Neuronal stem cell (in vitro differentiated cells): ENCODE measurements around the gene TARBP2.

Experiments
- DNase-seq: peaks from one replicate; pipeline ENCODE4 v3.0.0-alpha.2; 2013; ENCODE audit warnings: low spot score
- H2AFZ ChIP-seq: one replicate; pipeline ENCODE4 v1.6.1; 2013; ENCODE audit warnings: mild to moderate bottlenecking, low read length, inconsistent platforms
- H2AK5ac ChIP-seq: 2 replicates; pipeline ENCODE4 v1.6.1; 2013; ENCODE audit warnings: low read depth, mild to moderate bottlenecking, inconsistent platforms, low read length, moderate library complexity, mixed read lengths
- H2BK120ac ChIP-seq: 2 replicates; pipeline ENCODE4 v1.6.1; 2013; ENCODE audit warnings: low read depth, mild to moderate bottlenecking, inconsistent platforms, low read length, moderate library complexity, mixed read lengths
- H2BK12ac ChIP-seq: one replicate; pipeline ENCODE4 v1.6.1; 2013; ENCODE audit warnings: low read length, inconsistent platforms
- H2BK15ac ChIP-seq: 2 replicates; pipeline ENCODE4 v1.6.1; 2013; ENCODE audit warnings: mild to moderate bottlenecking, low read length, inconsistent platforms, mixed read lengths
- H2BK5ac ChIP-seq: one replicate; pipeline ENCODE4 v1.6.1; 2013; ENCODE audit warnings: inconsistent platforms, mild to moderate bottlenecking, low read length, moderate library complexity
- H3K14ac ChIP-seq: one replicate; pipeline ENCODE4 v1.6.1; 2013; ENCODE audit warnings: low read length, inconsistent platforms
- H3K18ac ChIP-seq: 2 replicates; pipeline ENCODE4 v1.6.1; 2013; ENCODE audit warnings: low read length, inconsistent platforms
- H3K23ac ChIP-seq: 2 replicates; pipeline ENCODE4 v1.6.1; 2013; ENCODE audit warnings: low read depth, mild to moderate bottlenecking, mixed read lengths, low read length, inconsistent platforms; ENCODE audit not compliant: poor library complexity
- H3K27ac ChIP-seq: replicated peaks from 3 replicates; pipeline ENCODE4 v1.5.1; 2013; ENCODE audit warnings: low read length, inconsistent platforms
- H3K27me3 ChIP-seq, 3 experiments: 2 replicates each; pipeline ENCODE4 v1.6.1; 2013; ENCODE audit warnings: low read length in 3 of 3, mild to moderate bottlenecking in 2 of 3, inconsistent platforms in 1 of 3, low read depth in 1 of 3, mixed read lengths in 1 of 3, moderate library complexity in 1 of 3; ENCODE audit not compliant: control insufficient read depth in 3 of 3, insufficient read depth in 3 of 3
- H3K36me3 ChIP-seq, 2 donors: replicated peaks in 1 of 2; 2 replicates each; pipeline ENCODE4 v1.6.1; 2013; ENCODE audit warnings: low read length in 2 of 2; ENCODE audit not compliant: control insufficient read depth in 2 of 2, insufficient read depth in 2 of 2
- H3K4ac ChIP-seq: 2 replicates; pipeline ENCODE4 v1.6.1; 2013; ENCODE audit warnings: inconsistent platforms, mild to moderate bottlenecking, low read length, moderate library complexity
- H3K4me1 ChIP-seq, 2 donors: 1 replicate in 1 of 2; 2 replicates in 1 of 2; pipeline ENCODE4 v1.6.1; 2013; ENCODE audit warnings: low read length in 2 of 2, low read depth in 1 of 2; ENCODE audit not compliant: control insufficient read depth in 2 of 2, insufficient read depth in 1 of 2
- H3K4me2 ChIP-seq: one replicate; pipeline ENCODE4 v1.6.1; 2013; ENCODE audit warnings: mild to moderate bottlenecking, low read length, inconsistent platforms; ENCODE audit not compliant: insufficient read depth, poor library complexity, severe bottlenecking
- H3K4me3 ChIP-seq, 2 donors: 2 replicates each; pipeline ENCODE4 v1.5.1; 2013; ENCODE audit warnings: low read length in 2 of 2, mild to moderate bottlenecking in 2 of 2, inconsistent platforms in 1 of 2, moderate library complexity in 1 of 2
- H3K79me1 ChIP-seq: one replicate; pipeline ENCODE4 v1.6.1; 2013; ENCODE audit warnings: low read depth, mild to moderate bottlenecking, inconsistent platforms, low read length, moderate library complexity
- H3K9ac ChIP-seq: one replicate; pipeline ENCODE4 v1.6.1; 2013; ENCODE audit warnings: mild to moderate bottlenecking, low read depth, low read length, inconsistent platforms; ENCODE audit not compliant: poor library complexity
- H3K9me3 ChIP-seq, 2 donors: replicated peaks in 1 of 2; 2 replicates each; pipeline versions ENCODE3 to v1.6.1; 2013; ENCODE audit warnings: low read length in 2 of 2, mild to moderate bottlenecking in 2 of 2, inconsistent platforms in 1 of 2, low read depth in 1 of 2, mixed read lengths in 1 of 2, moderate library complexity in 1 of 2; ENCODE audit not compliant: control insufficient read depth in 2 of 2, insufficient read depth in 1 of 2
- H4K8ac ChIP-seq: one replicate; pipeline ENCODE4 v1.6.1; 2013; ENCODE audit warnings: low read depth, mild to moderate bottlenecking, inconsistent platforms, low read length, moderate library complexity
- H4K91ac ChIP-seq: one replicate; pipeline ENCODE4 v1.6.1; 2013; ENCODE audit warnings: low read length, low read depth, mild to moderate bottlenecking, inconsistent platforms; ENCODE audit not compliant: poor library complexity
- WGBS, 2 donors: extraction: QIAGEN DNeasy Blood & Tissue Kit; methylation state at CpG; one replicate each; pipeline ENCODE4 v1.1.7; 2013; ENCODE audit warnings: missing lambda C conversion rate in 2 of 2, mixed read lengths in 1 of 2; ENCODE audit not compliant: insufficient read length in 2 of 2, insufficient replicate concordance in 1 of 2; ENCODE audit errors: extremely low coverage in 2 of 2; 5-methylcytosine and 5-hydroxymethylcytosine counted together

TARBP2 gene

DNA sequence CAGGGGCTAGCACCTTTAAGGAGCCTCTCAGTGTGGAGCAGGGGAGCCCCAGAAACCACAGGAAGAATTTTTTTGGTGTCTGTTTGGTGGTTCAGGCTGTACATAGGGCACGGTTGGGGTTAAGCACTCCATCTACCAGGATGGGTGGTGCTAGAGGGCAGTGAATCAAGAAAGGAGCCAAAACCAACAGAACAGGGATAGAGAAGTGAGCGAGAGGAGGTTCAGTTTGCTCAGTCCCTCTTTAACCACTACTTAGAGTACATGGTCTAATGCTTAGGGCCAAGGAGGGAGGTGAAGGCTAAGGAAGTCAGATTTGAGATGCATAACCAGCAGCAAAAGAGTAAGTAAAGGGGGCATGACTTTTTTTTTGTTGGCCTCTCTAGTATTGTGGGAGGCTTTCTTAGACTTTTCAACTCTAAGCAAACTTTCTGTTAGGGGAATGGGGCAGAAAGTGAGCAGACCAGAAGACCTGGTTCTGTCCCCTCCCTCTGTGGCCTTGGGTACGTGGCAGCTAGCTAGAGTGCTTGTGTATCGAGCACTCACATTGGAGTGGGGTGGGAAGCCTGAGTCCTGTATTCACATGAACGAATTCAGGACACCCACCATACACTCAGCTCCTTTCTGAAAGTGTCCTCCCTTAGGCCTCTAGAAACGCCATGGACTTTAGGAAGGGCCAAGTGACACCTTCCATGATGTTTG, 12.8 kb downstream of the TARBP2 start:
- Histone ChIP-seq H2BK12ac (no peak overlapping the region), H3K27ac (no peak overlapping the region), H3K9ac (no peak overlapping the region), H3K23ac (no peak overlapping the region), H2BK15ac (no peak overlapping the region), H3K4ac (no peak overlapping the region), H4K91ac (no peak overlapping the region), H4K8ac (no peak overlapping the region), H3K36me3 (peaks cover 30 to 77% of the 10 kb centered on the region in 2 donors), H3K18ac (no peak overlapping the region), H3K9me3 (no peaks in the 10 kb centered on the region), H3K4me2 (no peak overlapping the region), H2BK5ac (no peak overlapping the region), H3K27me3 (no peaks in the 10 kb centered on the region), H3K14ac (no peak overlapping the region), H3K79me1 (no peaks in the 10 kb centered on the region), H2BK120ac (no peak overlapping the region), H3K4me1 (no peaks in the 10 kb centered on the region), H2AK5ac (no peak overlapping the region), H3K4me3 (no peak overlapping the region), H2AFZ (no peak overlapping the region)
- whole genome bisulfite sequencing, 2 donors, result no CpG with 5 or more reads among the region's 6 CpGs
- no peak for DNase-seq

DNA sequence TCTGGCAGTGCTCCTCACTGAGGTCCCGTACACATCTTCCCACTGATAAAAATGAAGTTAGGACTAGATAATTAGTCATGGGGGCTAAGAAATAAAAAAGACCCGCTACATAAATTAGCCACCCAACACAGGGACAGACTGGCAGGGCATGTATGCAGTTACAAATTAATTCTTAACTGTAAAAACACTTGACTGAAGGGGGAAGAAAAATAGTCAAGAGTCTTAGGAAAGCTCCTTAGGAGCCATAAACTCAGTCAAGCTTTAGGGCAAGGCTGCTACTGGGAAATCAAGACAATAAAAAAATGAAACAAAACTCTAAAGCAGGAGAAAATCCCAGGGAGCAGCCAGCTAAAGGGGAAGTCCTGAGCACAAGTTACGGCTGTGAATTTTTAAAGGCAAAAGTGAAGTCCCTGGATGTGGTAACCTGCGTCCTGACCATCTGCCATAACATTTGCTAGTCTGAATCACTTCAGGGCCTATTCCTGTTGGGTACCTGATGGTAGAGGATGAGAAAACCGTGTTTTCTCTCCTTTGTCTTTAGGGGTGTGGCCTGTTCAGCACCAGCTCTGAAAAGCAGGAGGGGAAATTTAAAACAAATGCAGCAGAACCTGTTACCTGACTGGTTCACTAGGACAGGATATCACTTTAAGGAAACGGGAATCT, 13.7 kb downstream of the TARBP2 start:
- no peak overlapping the region for H2BK120ac ChIP-seq
- no peak overlapping the region for H2AK5ac ChIP-seq
- DNase-seq, result no peak
- H3K4me1 ChIP-seq, result no peaks in the 10 kb centered on the region
- no peak overlapping the region for H3K27ac ChIP-seq
- no CpG with 5 or more reads among the region's 6 CpGs for whole genome bisulfite sequencing, 2 donors
- H2AFZ ChIP-seq, result no peak overlapping the region
- no peak overlapping the region for H3K18ac ChIP-seq
- H3K4ac ChIP-seq, result no peak overlapping the region
- no peak overlapping the region for H3K4me2 ChIP-seq
- H2BK15ac ChIP-seq, result no peak overlapping the region
- no peaks in the 10 kb centered on the region for H3K27me3 ChIP-seq
- H3K14ac ChIP-seq, result no peak overlapping the region
- H3K4me3 ChIP-seq, result no peak overlapping the region
- no peak overlapping the region for H3K9ac ChIP-seq
- H2BK5ac ChIP-seq, result no peak overlapping the region
- H3K36me3 ChIP-seq, result peaks cover 30 to 86% of the 10 kb centered on the region in 2 donors
- H3K23ac ChIP-seq, result no peak overlapping the region
- no peaks in the 10 kb centered on the region for H3K79me1 ChIP-seq
- no peaks in the 10 kb centered on the region for H3K9me3 ChIP-seq
- H2BK12ac ChIP-seq, result no peak overlapping the region
- no peak overlapping the region for H4K91ac ChIP-seq
- H4K8ac ChIP-seq, result no peak overlapping the region

DNA sequence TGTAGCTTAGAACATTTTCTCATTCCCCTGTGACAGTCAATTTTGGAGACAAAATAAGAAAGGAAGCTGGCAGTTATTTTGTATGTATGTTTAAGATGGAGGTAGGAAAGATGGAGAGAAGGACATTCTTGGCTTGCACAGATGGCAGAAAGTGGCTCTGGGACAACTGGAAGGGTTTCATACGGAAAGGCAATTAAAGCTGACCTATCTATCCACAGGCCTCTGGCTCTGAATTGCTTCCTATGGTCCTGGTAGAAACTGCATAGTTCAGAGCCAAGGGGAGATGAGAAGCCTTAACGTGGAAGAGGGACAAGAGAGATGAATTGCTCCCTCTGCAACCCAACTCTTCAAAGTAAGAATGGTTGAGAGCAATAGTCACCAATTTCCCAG, 14.2 kb downstream of the TARBP2 start:
- Histone ChIP-seq H3K4me2 (no peak overlapping the region), H3K36me3 (peaks cover 31 to 89% of the 10 kb centered on the region in 2 donors)

DNA sequence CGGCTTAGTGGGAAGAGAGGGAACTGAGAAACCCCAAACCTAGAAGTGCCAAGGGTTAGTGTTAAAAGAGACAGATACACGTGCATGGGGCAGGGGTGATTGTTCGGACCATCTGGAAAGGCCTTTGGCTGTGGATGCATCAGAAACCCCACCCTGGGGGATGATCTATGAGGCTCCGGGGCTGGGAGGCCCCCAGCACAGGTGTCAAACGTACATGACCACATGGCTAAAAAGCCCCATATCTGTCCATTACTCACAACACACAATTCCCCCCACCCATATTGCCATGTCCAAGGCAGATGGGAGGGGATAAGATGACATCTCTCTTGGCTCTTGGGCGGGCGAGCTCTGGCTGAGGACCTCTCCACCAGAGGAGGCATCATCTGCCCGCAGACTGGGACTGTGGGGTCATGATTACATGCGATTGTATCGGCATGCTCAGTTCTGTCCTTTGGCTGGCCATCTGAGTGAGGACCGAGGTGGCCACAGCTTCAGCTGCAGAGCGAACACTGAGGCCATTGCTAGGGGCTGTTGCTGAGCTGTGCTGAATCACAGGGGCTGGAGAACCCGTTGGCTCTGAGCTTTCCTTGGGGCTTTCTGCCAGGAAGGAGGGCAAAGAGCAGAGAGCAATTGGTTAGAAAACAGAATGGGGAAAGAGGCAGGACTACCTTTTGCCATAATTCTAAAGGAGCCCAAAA, 15.8 kb downstream of the TARBP2 start:
- Histone ChIP-seq H3K18ac (no peak overlapping the region), H2BK12ac (no peak overlapping the region), H3K27ac (no peak overlapping the region), H3K9ac (no peak overlapping the region), H3K9me3 (no peaks in the 10 kb centered on the region), H2AFZ (no peak overlapping the region), H3K4me1 (no peaks in the 10 kb centered on the region), H2AK5ac (no peak overlapping the region), H2BK120ac (no peak overlapping the region), H4K91ac (no peak overlapping the region), H3K36me3 (peaks cover 31 to 92% of the 10 kb centered on the region in 2 donors), H3K14ac (no peak overlapping the region), H2BK15ac (no peak overlapping the region), H3K79me1 (no peaks in the 10 kb centered on the region), H3K4me3 (no peak overlapping the region), H2BK5ac (no peak overlapping the region), H3K4ac (no peak overlapping the region), H4K8ac (no peak overlapping the region), H3K4me2 (no peak overlapping the region), H3K23ac (no peak overlapping the region), H3K27me3 (no peaks in the 10 kb centered on the region)
- DNase-seq, result no peak
- WGBS, 2 donors, result no CpG with 5 or more reads among the region's 13 CpGs

More for the DNA sequence above, 14.2 kb downstream of the TARBP2 start:
- no peak overlapping the region for H2AK5ac ChIP-seq
- no peak overlapping the region for H3K23ac ChIP-seq
- no peak overlapping the region for H3K18ac ChIP-seq
- no peaks in the 10 kb centered on the region for H3K27me3 ChIP-seq
- no peak overlapping the region for H3K27ac ChIP-seq
- no peaks in the 10 kb centered on the region for H3K9me3 ChIP-seq
- no peaks in the 10 kb centered on the region for H3K79me1 ChIP-seq
- DNase-seq, result no peak
- H3K4me1 ChIP-seq, result no peaks in the 10 kb centered on the region
- H3K14ac ChIP-seq, result no peak overlapping the region
- H2BK5ac ChIP-seq, result no peak overlapping the region
- no CpG with 5 or more reads among the region's 2 CpGs for WGBS, 2 donors
- no peak overlapping the region for H3K9ac ChIP-seq
- no peak overlapping the region for H4K8ac ChIP-seq
- H4K91ac ChIP-seq, result no peak overlapping the region
- no peak overlapping the region for H2BK12ac ChIP-seq
- no peak overlapping the region for H2BK15ac ChIP-seq
- H2BK120ac ChIP-seq, result no peak overlapping the region
- no peak overlapping the region for H2AFZ ChIP-seq
- no peak overlapping the region for H3K4me3 ChIP-seq
- no peak overlapping the region for H3K4ac ChIP-seq
